Mesenchymal stem cell (in vitro differentiated cells and primary cell): ENCODE data around the gene PRR7.
"Not testable (repeated sequence)": the region's sequence is repeated elsewhere in the genome, so short reads cannot be mapped to it uniquely, and the experiment has no call there.

Experiments used
- DNase-seq: peaks from one replicate; pipeline ENCODE4 v3.0.0-alpha.2; 2013
- H2AFZ ChIP-seq: one replicate; pipeline ENCODE4 v1.6.1; 2013; ENCODE audit warnings: low read depth, mild to moderate bottlenecking, control low read depth, inconsistent platforms, low read length, moderate library complexity
- H2AK5ac ChIP-seq: 2 replicates; pipeline ENCODE4 v1.6.1; 2013; ENCODE audit warnings: low read length, moderate library complexity, mild to moderate bottlenecking, inconsistent platforms; ENCODE audit not compliant: severe bottlenecking
- H2BK120ac ChIP-seq: one replicate; pipeline ENCODE4 v1.6.1; 2013; ENCODE audit warnings: low read depth, mild to moderate bottlenecking, inconsistent platforms, low read length, moderate library complexity
- H2BK12ac ChIP-seq, 2 experiments: one replicate each; pipeline ENCODE4 v1.6.1; 2013; ENCODE audit warnings: inconsistent platforms in 2 of 2, low read length in 2 of 2, mild to moderate bottlenecking in 2 of 2, moderate library complexity in 2 of 2, control low read depth in 1 of 2
- H2BK15ac ChIP-seq: one replicate; pipeline ENCODE4 v1.6.1; 2013; ENCODE audit warnings: mild to moderate bottlenecking, low read depth, inconsistent platforms; ENCODE audit not compliant: poor library complexity, severe bottlenecking
- H2BK5ac ChIP-seq: 2 replicates; pipeline ENCODE4 v1.6.1; 2013; ENCODE audit warnings: low read depth, mild to moderate bottlenecking, low read length, control low read depth, inconsistent platforms; ENCODE audit not compliant: poor library complexity, severe bottlenecking
- H3K14ac ChIP-seq, 2 experiments: one replicate each; pipeline ENCODE4 v1.6.1; 2013; ENCODE audit warnings: inconsistent platforms in 2 of 2, low read length in 2 of 2, control low read depth in 1 of 2, mild to moderate bottlenecking in 1 of 2, moderate library complexity in 1 of 2
- H3K18ac ChIP-seq, 2 experiments: one replicate each; pipeline ENCODE4 v1.6.1; 2013; ENCODE audit warnings: inconsistent platforms in 2 of 2, low read length in 2 of 2, control low read depth in 1 of 2, low read depth in 1 of 2, mild to moderate bottlenecking in 1 of 2
- H3K23ac ChIP-seq, 2 experiments: one replicate each; pipeline ENCODE4 v1.6.1; 2013; ENCODE audit warnings: inconsistent platforms in 2 of 2, low read length in 2 of 2, mild to moderate bottlenecking in 2 of 2, moderate library complexity in 2 of 2, control low read depth in 1 of 2
- H3K27ac ChIP-seq: 2 replicates; pipeline ENCODE4 v1.5.1; 2013; ENCODE audit warnings: mild to moderate bottlenecking, moderate library complexity, low read length, control low read depth, inconsistent platforms; ENCODE audit not compliant: poor library complexity, severe bottlenecking
- H3K27me3 ChIP-seq, 2 experiments: 2 replicates each; pipeline versions ENCODE4 v1.6.1 to v1.7.0; 2013; ENCODE audit warnings: low read length in 2 of 2, mild to moderate bottlenecking in 2 of 2, moderate library complexity in 2 of 2, control low read depth in 1 of 2, inconsistent platforms in 1 of 2; ENCODE audit not compliant: control insufficient read depth in 1 of 2, insufficient read depth in 1 of 2
- H3K36me3 ChIP-seq, 2 experiments: 2 replicates each; pipeline versions ENCODE4 v1.6.1 to v1.7.0; 2013; ENCODE audit warnings: low read length in 2 of 2, control low read depth in 1 of 2, inconsistent platforms in 1 of 2, low read depth in 1 of 2, mild to moderate bottlenecking in 1 of 2; ENCODE audit not compliant: insufficient read depth in 2 of 2, control insufficient read depth in 1 of 2
- H3K4ac ChIP-seq, 2 experiments: one replicate each; pipeline ENCODE4 v1.6.1; 2013; ENCODE audit warnings: inconsistent platforms in 2 of 2, low read length in 2 of 2, mild to moderate bottlenecking in 2 of 2, moderate library complexity in 2 of 2, control low read depth in 1 of 2, low read depth in 1 of 2
- H3K4me1 ChIP-seq: 2 replicates; pipeline ENCODE4 v1.6.1; 2013; ENCODE audit warnings: low read depth, low read length, control low read depth; ENCODE audit not compliant: control insufficient read depth, insufficient read depth
- H3K4me2 ChIP-seq: 2 replicates; pipeline ENCODE4 v1.6.1; 2013; ENCODE audit warnings: low read length, mild to moderate bottlenecking, inconsistent platforms; ENCODE audit not compliant: poor library complexity, severe bottlenecking
- H3K4me3 ChIP-seq, 2 experiments: 2 replicates each; pipeline versions ENCODE4 v1.5.1 to v1.7.0; 2013; ENCODE audit warnings: low read length in 2 of 2, mild to moderate bottlenecking in 2 of 2, control low read depth in 1 of 2, low read depth in 1 of 2; ENCODE audit not compliant: insufficient read depth in 1 of 2
- H3K79me1 ChIP-seq: replicated peaks from 2 replicates; pipeline ENCODE4 v1.6.1; 2013; ENCODE audit warnings: mild to moderate bottlenecking, control low read depth, low read length, inconsistent platforms; ENCODE audit not compliant: poor library complexity, severe bottlenecking
- H3K9ac ChIP-seq: 2 replicates; pipeline ENCODE4 v1.7.0; 2013; ENCODE audit warnings: mild to moderate bottlenecking, low read length, moderate library complexity
- H3K9me3 ChIP-seq: 2 replicates; pipeline ENCODE4 v1.7.0; 2013; ENCODE audit warnings: mild to moderate bottlenecking, low read length; ENCODE audit not compliant: control insufficient read depth
- H4K8ac ChIP-seq: one replicate; pipeline ENCODE4 v1.6.1; 2013; ENCODE audit warnings: inconsistent platforms, mild to moderate bottlenecking, low read length, moderate library complexity
- H4K91ac ChIP-seq: one replicate; pipeline ENCODE4 v1.6.1; 2013; ENCODE audit warnings: mild to moderate bottlenecking, low read length, inconsistent platforms
- WGBS: methylation state at CpG from one replicate; pipeline ENCODE4 v1.1.7; 2013; ENCODE audit warnings: mixed read lengths; 5-methylcytosine and 5-hydroxymethylcytosine counted together

PRR7 gene

GRCh38 chr5:177483994-177484901 lies 37.6 kb downstream of the PRR7 start:
- H3K4me3 ChIP-seq = no peak overlapping the region
- no peak overlapping the region for H2BK12ac ChIP-seq
- DNase-seq = no peak
- peaks cover 68 to 89% of the 10 kb centered on the region in 2 experiments for H3K36me3 ChIP-seq
- no peak overlapping the region for H2BK15ac ChIP-seq
- H3K4ac ChIP-seq = no peak overlapping the region
- no peak overlapping the region for H4K91ac ChIP-seq
- H3K14ac ChIP-seq = no peak overlapping the region
- H3K27ac ChIP-seq = peak overlapping the region; percentile 45
- WGBS = 93% methylated on average over 22 of the region's 22 CpGs
- H2BK5ac ChIP-seq = no peak overlapping the region
- H2BK120ac ChIP-seq = no peak overlapping the region
- H3K4me2 ChIP-seq = no peak overlapping the region
- H3K79me1 ChIP-seq = peaks cover 11% of the 10 kb centered on the region
- H3K27me3 ChIP-seq = no peaks in the 10 kb centered on the region
- no peak overlapping the region for H3K18ac ChIP-seq
- H2AK5ac ChIP-seq = no peak overlapping the region
- no peak overlapping the region for H2AFZ ChIP-seq
- peak overlapping the region; percentile 38 for H4K8ac ChIP-seq
- H3K9ac ChIP-seq = no peak overlapping the region
- peaks cover 69% of the 10 kb centered on the region for H3K4me1 ChIP-seq
- no peaks in the 10 kb centered on the region for H3K9me3 ChIP-seq
- H3K23ac ChIP-seq = peak overlapping the region in 1 of 2 experiments; percentile 35

GRCh38 chr5:177484902-177485549 lies 38.4 kb downstream of the PRR7 start:
- H2BK120ac ChIP-seq = no peak overlapping the region
- H3K4me2 ChIP-seq = no peak overlapping the region
- no peak overlapping the region for H2AFZ ChIP-seq
- no peak overlapping the region for H3K14ac ChIP-seq
- no peak overlapping the region for H3K4ac ChIP-seq
- no peak for DNase-seq
- no peak overlapping the region for H3K18ac ChIP-seq
- 79% methylated on average over 13 of the region's 13 CpGs for WGBS
- H3K79me1 ChIP-seq = peaks cover 11% of the 10 kb centered on the region
- H2AK5ac ChIP-seq = no peak overlapping the region
- H2BK15ac ChIP-seq = no peak overlapping the region
- peak overlapping the region; percentile 2 for H3K9ac ChIP-seq
- no peak overlapping the region for H4K91ac ChIP-seq
- peak overlapping the region; percentile 4 for H4K8ac ChIP-seq
- no peak overlapping the region for H2BK12ac ChIP-seq
- H2BK5ac ChIP-seq = no peak overlapping the region
- peaks cover 76 to 91% of the 10 kb centered on the region in 2 experiments for H3K36me3 ChIP-seq
- no peak overlapping the region for H3K4me3 ChIP-seq
- peak overlapping the region in 1 of 2 experiments; percentile 35 for H3K23ac ChIP-seq
- H3K9me3 ChIP-seq = no peaks in the 10 kb centered on the region
- H3K27ac ChIP-seq = peak overlapping the region; percentile 45
- peaks cover 70% of the 10 kb centered on the region for H3K4me1 ChIP-seq
- H3K27me3 ChIP-seq = no peaks in the 10 kb centered on the region

- H3K27me3 ChIP-seq, H3K18ac ChIP-seq, H2BK5ac ChIP-seq, H3K9me3 ChIP-seq, H2AK5ac ChIP-seq, H3K4me3 ChIP-seq, H2BK120ac ChIP-seq, DNase-seq, H3K4ac ChIP-seq, H2BK15ac ChIP-seq, H2BK12ac ChIP-seq, H4K8ac ChIP-seq, H3K4me2 ChIP-seq, H3K23ac ChIP-seq, H4K91ac ChIP-seq, H2AFZ ChIP-seq, H3K27ac ChIP-seq, H3K14ac ChIP-seq: not testable (repeated sequence)
- Histone ChIP-seq H3K9ac (peak overlapping the region; percentile 2), H3K4me1 (peaks cover 74% of the 10 kb centered on the region), H3K79me1 (peaks cover 11% of the 10 kb centered on the region), H3K36me3 (peaks cover 83 to 98% of the 10 kb centered on the region in 2 experiments)
- WGBS = 100% methylated on average over 2 of the region's 3 CpGs
Observed at GRCh38 chr5:177485753-177486152, 39.1 kb downstream of the PRR7 start.

GRCh38 chr5:177486256-177486655 lies 39.6 kb downstream of the PRR7 start:
- Histone ChIP-seq H3K27me3 (no peaks in the 10 kb centered on the region), H4K8ac (no peak overlapping the region), H2BK120ac (no peak overlapping the region), H3K4me3 (no peak overlapping the region), H3K23ac (no peak overlapping the region), H3K4ac (no peak overlapping the region), H3K79me1 (peaks cover 11% of the 10 kb centered on the region), H3K9me3 (no peaks in the 10 kb centered on the region), H2BK12ac (no peak overlapping the region), H2BK15ac (no peak overlapping the region), H3K27ac (peak overlapping the region; percentile 21), H3K36me3 (peaks cover 88 to 99% of the 10 kb centered on the region in 2 experiments), H3K18ac (no peak overlapping the region), H2BK5ac (no peak overlapping the region), H3K4me2 (no peak overlapping the region), H4K91ac (no peak overlapping the region), H2AFZ (no peak overlapping the region), H3K9ac (no peak overlapping the region), H2AK5ac (no peak overlapping the region), H3K14ac (no peak overlapping the region), H3K4me1 (peaks cover 75% of the 10 kb centered on the region)
- 95% methylated on average over 3 of the region's 3 CpGs for WGBS
- no peak for DNase-seq
